GM23338 (cell line): ENCODE measurements around the gene OTOG. TPM values are rescaled to one million over a fixed set of nuclear protein-coding genes. Genes with fewer than 3 reads are reported as not detected.

ENCODE experiments used
- ATAC-seq: fragments of 200-7000 bp; cut with Tn5 transposase; 3 replicates; pipeline ENCODE4 v1.9.1; 2020
- DNase-seq: peaks from one replicate; pipeline ENCODE4 v3.0.0-alpha.2; 2015; ENCODE audit warnings: low spot score
- H2AFZ ChIP-seq: fragments of 200-600 bp; sonication (generic); 2 replicates; pipeline ENCODE4 v1.8.0; 2016; ENCODE audit warnings: antibody characterized with exemption, mild to moderate bottlenecking, moderate library complexity
- H3F3A ChIP-seq: fragments of 200-600 bp; sonication (generic); replicated peaks from 2 replicates; pipeline ENCODE4 v1.8.0; 2017; ENCODE audit warnings: antibody characterized with exemption, mixed run types, low read depth
- H3K27ac ChIP-seq: fragments of 200-600 bp; sonication (generic); 2 replicates; pipeline ENCODE4 v1.6.1; 2016; ENCODE audit warnings: low read depth
- H3K27me3 ChIP-seq: fragments of 200-600 bp; sonication (generic); 2 replicates; pipeline ENCODE4 v1.8.0; 2016; ENCODE audit warnings: mild to moderate bottlenecking, mixed run types, moderate library complexity; ENCODE audit not compliant: insufficient read depth
- H3K36me3 ChIP-seq: fragments of 200-600 bp; sonication (generic); 2 replicates; pipeline ENCODE4 v1.8.0; 2016; ENCODE audit warnings: mild to moderate bottlenecking; ENCODE audit not compliant: insufficient read depth
- H3K4me1 ChIP-seq: fragments of 200-600 bp; sonication (generic); 2 replicates; pipeline ENCODE4 v1.8.0; 2016; ENCODE audit warnings: mild to moderate bottlenecking, moderate library complexity; ENCODE audit not compliant: insufficient read depth
- H3K4me2 ChIP-seq: fragments of 200-600 bp; sonication (generic); 2 replicates; pipeline ENCODE4 v1.7.1; 2017; ENCODE audit warnings: mixed run types
- H3K4me3 ChIP-seq: fragments of 200-600 bp; sonication (generic); 2 replicates; pipeline ENCODE4 v1.6.1; 2016; ENCODE audit warnings: mixed run types
- H3K79me2 ChIP-seq: fragments of 200-600 bp; sonication (generic); replicated peaks from 2 replicates; pipeline ENCODE4 v1.8.0; 2017; ENCODE audit warnings: mild to moderate bottlenecking; ENCODE audit not compliant: insufficient read depth
- H3K9me2 ChIP-seq: fragments of 200-600 bp; sonication (generic); 2 replicates; pipeline ENCODE4 v1.8.0; 2017; ENCODE audit not compliant: insufficient read depth
- H4K20me1 ChIP-seq: fragments of 200-600 bp; sonication (generic); replicated peaks from 2 replicates; pipeline ENCODE4 v1.8.0; 2017; ENCODE audit warnings: mild to moderate bottlenecking; ENCODE audit not compliant: insufficient read depth
- H3K27ac Mint-ChIP-seq: 2 replicates; pipeline ENCODE4 v1.8.0; 2020; ENCODE audit warnings: inconsistent platforms, mild to moderate bottlenecking, moderate library complexity, mixed read lengths
- H3K27me3 Mint-ChIP-seq: 3 replicates; pipeline ENCODE4 v1.8.0; 2022; ENCODE audit warnings: low read depth, mild to moderate bottlenecking, moderate library complexity, mixed read lengths, inconsistent platforms; ENCODE audit not compliant: insufficient read depth, poor library complexity
- H3K36me3 Mint-ChIP-seq: 3 replicates; pipeline ENCODE4 v1.8.0; 2021; ENCODE audit warnings: low read depth, mild to moderate bottlenecking, inconsistent platforms, moderate library complexity, mixed read lengths
- H3K4me1 Mint-ChIP-seq: 3 replicates; pipeline ENCODE4 v1.8.0; 2020; ENCODE audit warnings: mild to moderate bottlenecking, inconsistent platforms, mixed read lengths
- H3K4me3 Mint-ChIP-seq: 3 replicates; pipeline ENCODE4 v1.8.0; 2021; ENCODE audit warnings: moderate library complexity, mild to moderate bottlenecking, inconsistent platforms, mixed read lengths
- H3K9me3 Mint-ChIP-seq: 3 replicates; pipeline ENCODE4 v1.8.0; 2020; ENCODE audit warnings: moderate library complexity, mild to moderate bottlenecking, inconsistent platforms, mixed read lengths
- ETS1 ChIP-seq: IDR thresholded peaks from 2 replicates; pipeline ENCODE4 v1.6.1; 2016; ENCODE audit warnings: antibody characterized with exemption
- EZH2phosphoT487 ChIP-seq: fragments of 200-600 bp; sonication (generic); IDR thresholded peaks from one replicate; pipeline ENCODE4 v1.8.1; 2018; ENCODE audit warnings: antibody characterized with exemption; ENCODE audit not compliant: unreplicated experiment
- NANOG ChIP-seq: IDR thresholded peaks from 2 replicates; pipeline ENCODE4 v1.6.1; 2016; ENCODE audit warnings: antibody characterized with exemption, borderline replicate concordance
- ZNF331 ChIP-seq: fragments of 250-450 bp; sonication (Bioruptor Pico); IDR thresholded peaks from 2 replicates; pipeline ENCODE4 v1.5.0; 2020; ENCODE audit warnings: low read depth, mild to moderate bottlenecking, moderate library complexity
- ZNF462 ChIP-seq: fragments of 250-450 bp; sonication (Bioruptor Pico); IDR thresholded peaks from 2 replicates; pipeline ENCODE4 v1.5.0; 2020; ENCODE audit warnings: mild to moderate bottlenecking, moderate library complexity
- polyA plus RNA-seq: library from polyadenylated mRNA; unstranded; fragments of >200 nt; fragmentation: Nextera tagmentation; extraction: Ambion mirVana; gene quantifications from 2 replicates; pipeline ENCODE4 v1.2.1, GENCODE V29; 2016
- total RNA-seq: library from RNA; depleted of rRNA; stranded (reverse); fragments of >200 nt; shearing (Covaris generic); gene quantifications from 2 replicates; pipeline ENCODE4 v1.2.3, GENCODE V29; 2014

OTOG gene
- total and polyA plus RNA-seq, 2 experiments from 2014 or later, result 0.40 to 0.52 TPM

- TF ChIP-seq ZNF462 (CRISPR knock-in tag) (no peak), ETS1 (no peak), NANOG (no peak), EZH2phosphoT487 (no peak)
Measured at GRCh38 chr11:17538731-17539130, 8.3 kb upstream of the OTOG start (continued).

- H4K20me1 ChIP-seq, result no peaks in the 10 kb centered on the region
- H3K79me2 ChIP-seq, result no peaks in the 10 kb centered on the region
- H3K27me3 Mint-ChIP-seq, result peaks cover 17% of the 10 kb centered on the region
- no peaks in the 10 kb centered on the region for H3K36me3 ChIP-seq
- H3K4me3 Mint-ChIP-seq, result no peak overlapping the region
- peaks cover 12% of the 10 kb centered on the region; the same call in 1 of the 2 replicates for H3K4me1 ChIP-seq
- no peak overlapping the region for H2AFZ ChIP-seq
- H3K36me3 Mint-ChIP-seq, result no peaks in the 10 kb centered on the region
- no peak overlapping the region for H3K4me2 ChIP-seq
- ATAC-seq (no peak), DNase-seq (no peak)
- H3K4me3 ChIP-seq, result no peak overlapping the region
- TF ChIP-seq ZNF331 (CRISPR knock-in tag), result no peak
- H3K27me3 ChIP-seq, result peaks cover 13% of the 10 kb centered on the region
- no peak overlapping the region for H3K27ac Mint-ChIP-seq
- H3F3A ChIP-seq, result no peaks in the 10 kb centered on the region
- no peaks in the 10 kb centered on the region for H3K9me2 ChIP-seq
- H3K9me3 Mint-ChIP-seq, result no peaks in the 10 kb centered on the region
- peaks cover 36% of the 10 kb centered on the region for H3K4me1 Mint-ChIP-seq
- H3K27ac ChIP-seq, result no peak overlapping the region
Measured at GRCh38 chr11:17540807-17541206, 6.3 kb upstream of the OTOG start.
